Colonic mucosa (tissue), 4 donors: ENCODE data around the gene XRN1. TPM values are rescaled to one million over a fixed set of nuclear protein-coding genes. Genes with fewer than 3 reads are reported as not detected.

Experiments used
- DNase-seq: peaks from one replicate; pipeline ENCODE4 v3.0.0-alpha.2; 2020
- H3K27ac ChIP-seq: fragments of 200-600 bp; one replicate; pipeline ENCODE4 v1.8.0; 2021
- H3K27me3 ChIP-seq: fragments of 200-600 bp; one replicate; pipeline ENCODE4 v1.8.0; 2021
- H3K36me3 ChIP-seq: fragments of 200-600 bp; one replicate; pipeline ENCODE4 v1.8.0; 2021
- H3K4me1 ChIP-seq: fragments of 200-600 bp; one replicate; pipeline ENCODE4 v1.8.0; 2021; ENCODE audit warnings: mild to moderate bottlenecking
- H3K4me3 ChIP-seq: fragments of 200-600 bp; one replicate; pipeline ENCODE4 v1.8.0; 2021
- H3K9ac ChIP-seq, 2 donors: one replicate each; pipeline ENCODE4 v1.7.0; 2013; ENCODE audit warnings: control low read depth in 2 of 2, low read depth in 2 of 2, low read length in 2 of 2
- H3K9me3 ChIP-seq: fragments of 200-600 bp; one replicate; pipeline ENCODE4 v1.8.0; 2021
- intact Hi-C: fragments of 100-400 bp; cut with DNase I; formaldehyde crosslinking; loops from one replicate; pipeline ENCODE4 v1.14.1; 2022
- total RNA-seq, 2 donors: library from RNA; stranded (reverse); fragmentation: NEBNext Ultra II Directional in 1 of 2; extraction: Animal tissue kit (Norgen Biotek cat#: 25700) in 1 of 2; gene quantifications; one replicate each; pipeline ENCODE4 v1.2.1, GENCODE V29; 2021
- TF ChIP-seq, protein P1 (sequence below): fragments of 200-600 bp; IDR thresholded peaks from one replicate; pipeline ENCODE4 v1.8.0; 2022; ENCODE audit warnings: antibody characterized with exemption, mild to moderate bottlenecking
- donor health status: healthy.
- donor health status: DM: no; HTN: no; CAD: no.
- donor health status: DM: no; HTN: no; CAD: no.

XRN1 gene
- total RNA-seq, 2 donors from 2014 or later, result 23.3 to 57.0 TPM

DNA sequence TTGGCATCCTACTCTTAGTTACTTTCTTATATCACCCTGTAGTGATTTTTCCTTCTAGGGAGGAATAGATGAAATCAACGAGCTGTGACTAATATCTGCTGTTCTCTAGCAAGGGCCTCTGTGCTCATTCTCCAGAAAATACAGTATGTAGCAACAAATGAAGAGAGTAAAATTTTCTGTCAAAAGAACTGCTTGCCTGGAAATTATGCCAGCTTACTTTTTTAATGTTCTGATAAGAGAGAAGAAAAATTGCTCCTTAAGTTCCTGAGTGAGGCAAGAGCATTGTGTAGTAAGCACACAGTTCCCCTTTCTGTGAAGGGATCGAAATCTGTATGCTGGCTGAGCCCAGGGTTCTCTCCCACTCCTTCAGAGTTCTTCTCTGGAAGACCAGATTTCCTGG is 171.1 kb downstream of the XRN1 start:
- Histone ChIP-seq H3K36me3 (no peaks in the 10 kb centered on the region), H3K27me3 (no peaks in the 10 kb centered on the region), H3K4me1 (no peaks in the 10 kb centered on the region), H3K9ac (no peak overlapping the region), H3K9me3 (no peaks in the 10 kb centered on the region), H3K27ac (no peak overlapping the region), H3K4me3 (no peak overlapping the region)
- intact Hi-C loops, result no loop called here
- no peak for DNase-seq
- TF ChIP-seq, protein P1, sequence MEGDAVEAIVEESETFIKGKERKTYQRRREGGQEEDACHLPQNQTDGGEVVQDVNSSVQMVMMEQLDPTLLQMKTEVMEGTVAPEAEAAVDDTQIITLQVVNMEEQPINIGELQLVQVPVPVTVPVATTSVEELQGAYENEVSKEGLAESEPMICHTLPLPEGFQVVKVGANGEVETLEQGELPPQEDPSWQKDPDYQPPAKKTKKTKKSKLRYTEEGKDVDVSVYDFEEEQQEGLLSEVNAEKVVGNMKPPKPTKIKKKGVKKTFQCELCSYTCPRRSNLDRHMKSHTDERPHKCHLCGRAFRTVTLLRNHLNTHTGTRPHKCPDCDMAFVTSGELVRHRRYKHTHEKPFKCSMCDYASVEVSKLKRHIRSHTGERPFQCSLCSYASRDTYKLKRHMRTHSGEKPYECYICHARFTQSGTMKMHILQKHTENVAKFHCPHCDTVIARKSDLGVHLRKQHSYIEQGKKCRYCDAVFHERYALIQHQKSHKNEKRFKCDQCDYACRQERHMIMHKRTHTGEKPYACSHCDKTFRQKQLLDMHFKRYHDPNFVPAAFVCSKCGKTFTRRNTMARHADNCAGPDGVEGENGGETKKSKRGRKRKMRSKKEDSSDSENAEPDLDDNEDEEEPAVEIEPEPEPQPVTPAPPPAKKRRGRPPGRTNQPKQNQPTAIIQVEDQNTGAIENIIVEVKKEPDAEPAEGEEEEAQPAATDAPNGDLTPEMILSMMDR, result no peak

DNA sequence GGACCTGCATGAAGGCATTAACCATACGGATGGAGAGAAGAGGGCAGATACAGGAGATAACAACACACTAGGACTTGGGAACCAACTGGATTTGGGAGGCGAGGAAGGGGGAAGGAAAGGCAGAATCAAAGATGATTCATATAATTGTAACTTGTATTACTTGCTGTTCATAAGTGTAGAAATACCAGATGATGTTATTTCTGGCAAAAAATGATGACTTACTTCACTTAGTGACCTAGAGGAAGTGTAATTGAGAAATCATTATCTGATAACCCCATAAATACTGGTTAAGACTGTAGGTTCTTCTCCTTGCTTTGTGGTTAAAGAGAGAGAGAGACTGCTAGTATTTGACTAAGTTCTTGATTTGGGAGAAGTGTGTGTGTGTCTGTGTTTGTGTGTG is 172.0 kb downstream of the XRN1 start:
- H3K9ac ChIP-seq, result no peak overlapping the region

DNA sequence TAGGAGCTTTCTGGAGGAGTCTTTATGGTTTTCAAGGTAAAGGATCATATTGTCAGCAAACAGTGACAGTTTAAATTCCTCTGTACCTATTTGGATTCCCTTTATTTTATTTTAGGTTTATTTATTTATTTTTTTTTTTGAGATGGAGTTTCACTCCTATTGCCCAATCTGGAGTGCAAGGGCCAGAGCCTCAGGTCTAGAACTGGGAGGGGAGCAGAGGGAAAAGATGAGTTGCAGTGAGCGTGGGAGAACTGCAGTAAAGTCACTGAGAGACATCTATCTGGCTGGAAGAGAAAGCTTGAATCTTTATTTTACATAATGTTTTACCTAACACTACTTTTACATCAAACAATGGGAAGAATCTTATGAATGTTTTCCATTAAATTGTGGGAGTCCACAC is 172.9 kb downstream of the XRN1 start:
- H3K9me3 ChIP-seq, result no peaks in the 10 kb centered on the region
- no peak overlapping the region for H3K9ac ChIP-seq
- no peak for DNase-seq
- no peak overlapping the region for H3K27ac ChIP-seq
- H3K4me1 ChIP-seq, result no peaks in the 10 kb centered on the region
- TF ChIP-seq, protein P1, result no peak
- H3K4me3 ChIP-seq, result no peak overlapping the region
- no peaks in the 10 kb centered on the region for H3K36me3 ChIP-seq
- no peaks in the 10 kb centered on the region for H3K27me3 ChIP-seq
- intact Hi-C loops, result no loop called here

More for the DNA sequence above, 172.0 kb downstream of the XRN1 start:
- no peaks in the 10 kb centered on the region for H3K4me1 ChIP-seq
- no peaks in the 10 kb centered on the region for H3K9me3 ChIP-seq
- no peak overlapping the region for H3K27ac ChIP-seq
- TF ChIP-seq, protein P1, result no peak
- no peaks in the 10 kb centered on the region for H3K27me3 ChIP-seq
- intact Hi-C loops, result no loop called here
- no peaks in the 10 kb centered on the region for H3K36me3 ChIP-seq
- H3K4me3 ChIP-seq, result no peak overlapping the region
- DNase-seq, result no peak

DNA sequence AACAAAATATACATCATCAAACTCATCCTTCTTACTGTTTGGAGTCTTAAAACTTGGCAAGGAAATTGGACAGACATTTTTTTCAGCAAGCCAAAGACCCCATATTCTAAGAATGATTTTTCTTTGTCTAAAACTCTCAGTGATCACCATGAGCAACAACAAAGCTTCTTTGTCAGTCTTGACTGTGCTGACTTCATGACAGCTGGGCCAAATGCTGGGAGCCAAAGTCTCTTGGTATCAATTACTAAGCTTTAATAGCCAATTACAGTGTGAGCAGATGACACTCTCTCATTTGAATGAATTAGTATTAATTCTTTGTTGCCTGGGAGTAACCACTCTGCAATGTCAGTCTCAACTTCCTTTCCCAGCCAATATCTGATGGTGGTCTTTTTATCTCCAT is 174.3 kb downstream of the XRN1 start:
- H3K36me3 ChIP-seq, result no peaks in the 10 kb centered on the region
- H3K9me3 ChIP-seq, result no peaks in the 10 kb centered on the region
- H3K4me3 ChIP-seq, result no peak overlapping the region
- TF ChIP-seq, protein P1, result no peak
- no peak for DNase-seq
- H3K9ac ChIP-seq, result no peak overlapping the region
- no peaks in the 10 kb centered on the region for H3K27me3 ChIP-seq
- H3K4me1 ChIP-seq, result no peaks in the 10 kb centered on the region
- H3K27ac ChIP-seq, result no peak overlapping the region
- intact Hi-C loops, result no loop called here

DNA sequence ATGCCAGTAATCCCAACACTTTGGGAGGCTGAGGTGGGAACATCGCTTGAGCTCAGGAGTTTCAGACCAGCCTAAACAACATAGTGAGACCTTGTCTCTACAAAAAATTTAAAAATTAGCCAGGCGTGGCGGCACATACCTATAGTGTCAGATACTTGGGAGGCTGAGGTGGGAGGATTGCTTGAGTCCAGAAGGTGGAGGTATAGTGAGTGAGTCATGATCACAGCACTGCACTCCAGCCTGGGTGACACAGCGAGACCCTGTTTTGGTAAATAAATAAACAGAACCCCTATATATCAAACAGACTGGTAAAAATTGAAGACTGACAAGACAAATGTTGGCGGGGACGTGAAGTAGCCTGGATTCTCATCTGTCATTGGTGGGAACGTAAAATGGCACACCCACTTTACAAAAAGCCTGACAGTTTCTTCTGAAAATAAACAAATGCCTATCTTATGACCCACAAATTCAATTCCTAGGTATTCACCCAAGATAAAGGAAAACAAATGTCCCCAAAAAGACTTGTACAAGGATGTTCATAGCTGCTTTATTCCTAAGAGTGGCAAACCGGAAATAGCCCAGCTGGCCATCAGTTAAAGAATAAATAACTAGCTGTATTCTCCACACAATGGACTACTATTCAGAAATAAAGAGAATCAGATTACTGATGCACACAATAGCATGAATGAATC is 175.5 kb downstream of the XRN1 start:
- Histone ChIP-seq H3K27ac (no peak overlapping the region), H3K4me1 (no peaks in the 10 kb centered on the region), H3K9me3 (no peaks in the 10 kb centered on the region), H3K27me3 (no peaks in the 10 kb centered on the region), H3K4me3 (no peak overlapping the region), H3K9ac (no peak overlapping the region), H3K36me3 (no peaks in the 10 kb centered on the region)
- DNase-seq, result no peak
- TF ChIP-seq, protein P1, result no peak
- intact Hi-C loops, result no loop called here
